Stimulated activated memory B cell treated with anti-CD40 and anti-IgM and Interleukin-4, amounts not matched to agents 10 μg/mL and 1 μg/mL and 100 μg/mL, for 72 hours (primary cell): ENCODE results near the gene USP25.
A peak's percentile ranks its signal among the peaks of the same experiment; 100 is the strongest.

ENCODE experiments used
- ATAC-seq: fragments of 150-1000 bp; cut with Tn5 transposase; 2 replicates; pipeline ENCODE4 v1.10.0; 2021
- H3K27ac Mint-ChIP-seq: one replicate; pipeline ENCODE4 v1.8.0; 2022; ENCODE audit warnings: mild to moderate bottlenecking, mixed read lengths
- H3K27me3 Mint-ChIP-seq: one replicate; pipeline ENCODE4 v1.8.0; 2022; ENCODE audit warnings: mixed read lengths
- H3K36me3 Mint-ChIP-seq: one replicate; pipeline ENCODE4 v1.8.0; 2022; ENCODE audit warnings: mixed read lengths
- H3K4me1 Mint-ChIP-seq: one replicate; pipeline ENCODE4 v1.8.0; 2022; ENCODE audit warnings: mixed read lengths
- H3K4me3 Mint-ChIP-seq: one replicate; pipeline ENCODE4 v1.8.0; 2022; ENCODE audit warnings: mild to moderate bottlenecking, moderate library complexity, mixed read lengths
- H3K9me3 Mint-ChIP-seq: one replicate; pipeline ENCODE4 v1.8.0; 2022; ENCODE audit warnings: mixed read lengths

Gene USP25

DNA sequence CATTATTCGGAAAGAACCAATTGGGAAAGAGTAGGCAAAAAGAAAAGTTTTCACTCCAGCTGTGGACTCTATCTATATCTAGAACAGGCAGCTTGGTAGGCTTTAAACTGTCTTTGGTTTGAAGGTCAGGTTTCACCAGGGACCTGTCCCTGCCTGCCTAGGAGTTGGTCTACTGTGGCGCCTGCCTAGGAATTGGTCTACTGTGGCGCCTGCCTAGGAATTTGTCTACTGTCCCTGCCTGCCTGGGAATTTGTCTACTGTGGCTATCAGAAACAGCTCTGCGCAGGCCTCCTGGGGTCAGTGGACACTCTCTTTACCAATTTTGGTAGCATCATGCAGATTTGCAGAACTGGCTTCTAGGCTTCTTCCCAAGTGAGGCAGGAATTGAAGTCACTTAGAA is 13.8 kb downstream of the USP25 start:
- H3K4me1 Mint-ChIP-seq = peaks cover 75% of the 10 kb centered on the region
- H3K27me3 Mint-ChIP-seq = no peaks in the 10 kb centered on the region
- H3K27ac Mint-ChIP-seq = peak overlapping the region; percentile 43
- H3K9me3 Mint-ChIP-seq = peaks cover 3% of the 10 kb centered on the region
- no peak for ATAC-seq
- H3K4me3 Mint-ChIP-seq = no peak overlapping the region
- peaks cover 31% of the 10 kb centered on the region for H3K36me3 Mint-ChIP-seq

DNA sequence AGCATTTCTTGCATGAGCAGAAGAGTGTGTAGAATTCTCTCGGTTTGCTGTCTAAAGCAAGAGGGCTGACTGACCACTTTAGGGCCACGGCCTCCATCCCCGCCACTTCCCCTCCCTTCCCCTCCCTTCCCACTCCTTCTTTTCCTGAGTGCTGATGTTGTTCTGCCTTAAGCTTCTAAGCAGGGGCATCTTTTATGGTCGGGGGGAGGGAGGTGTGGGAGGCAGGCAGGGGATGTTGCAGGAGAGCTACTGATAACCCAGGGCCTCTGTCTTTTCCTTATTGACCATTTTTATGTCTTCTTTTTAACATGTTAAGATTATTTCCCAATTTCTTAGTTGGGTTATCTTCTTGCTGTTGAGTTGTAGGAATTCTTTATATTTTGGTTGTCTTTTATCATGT is 15.1 kb downstream of the USP25 start:
- peaks cover 4% of the 10 kb centered on the region for H3K9me3 Mint-ChIP-seq
- no peak overlapping the region for H3K4me3 Mint-ChIP-seq
- H3K27ac Mint-ChIP-seq = no peak overlapping the region
- peaks cover 38% of the 10 kb centered on the region for H3K36me3 Mint-ChIP-seq
- H3K27me3 Mint-ChIP-seq = no peaks in the 10 kb centered on the region
- no peak for ATAC-seq
- H3K4me1 Mint-ChIP-seq = peaks cover 75% of the 10 kb centered on the region

DNA sequence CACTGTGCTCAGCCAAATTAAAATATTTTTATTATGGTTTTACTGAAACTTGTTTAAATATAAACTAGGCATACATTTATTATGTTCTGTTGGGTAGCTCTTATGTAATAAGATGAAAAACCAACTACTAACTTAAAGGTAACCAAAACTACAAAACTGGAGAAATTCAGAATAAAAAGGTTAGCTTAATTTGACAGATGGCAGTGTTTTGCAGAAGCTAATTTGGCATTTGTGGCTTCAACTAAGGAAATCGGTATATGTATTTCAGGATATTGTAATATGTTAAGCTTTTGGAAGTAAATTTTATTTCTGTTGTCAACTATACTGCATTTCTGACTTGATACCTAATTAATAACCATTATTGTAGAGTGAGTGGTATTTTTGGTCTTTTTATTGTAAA is 18.8 kb downstream of the USP25 start:
- H3K27ac Mint-ChIP-seq = no peak overlapping the region

DNA sequence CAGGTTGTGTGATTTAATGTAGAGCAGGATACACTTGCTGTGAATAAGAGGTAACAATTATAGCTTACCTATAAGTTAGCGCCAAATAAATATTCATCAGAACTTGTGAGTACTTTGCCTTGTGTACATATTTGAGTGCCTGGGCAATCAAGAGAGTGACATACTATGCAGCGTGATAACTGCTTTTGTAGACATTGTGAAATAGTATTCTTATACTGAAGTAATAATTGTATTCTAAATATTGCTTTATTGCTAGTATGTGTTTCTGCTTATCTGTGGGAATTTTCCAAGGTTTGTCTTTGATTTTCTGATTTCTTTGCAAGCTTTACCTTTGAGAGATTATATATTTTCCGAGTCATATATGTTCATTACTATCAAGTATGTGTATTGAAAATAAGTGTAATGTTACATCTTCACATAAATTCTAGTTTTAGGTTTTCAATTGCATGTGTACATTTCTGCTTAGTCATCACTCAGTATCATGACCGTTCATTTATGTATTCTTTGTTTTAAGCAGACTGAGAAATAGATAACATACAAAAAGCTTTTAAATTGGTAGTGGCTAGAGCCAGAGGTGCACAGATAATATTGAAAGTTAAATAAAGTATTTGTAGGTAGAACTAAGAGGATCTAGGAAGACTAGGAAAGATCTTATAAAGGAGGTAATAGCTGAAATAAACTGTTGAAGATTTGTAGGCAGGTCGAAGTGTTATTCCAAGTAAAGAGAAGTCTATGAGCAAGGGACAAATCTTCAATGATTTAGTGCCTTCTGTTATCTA is 19.5 kb downstream of the USP25 start:
- Mint-ChIP-seq H3K4me1 (peaks cover 73% of the 10 kb centered on the region), H3K36me3 (peaks cover 14% of the 10 kb centered on the region), H3K4me3 (no peak overlapping the region), H3K27me3 (no peaks in the 10 kb centered on the region), H3K27ac (peak overlapping the region; percentile 71), H3K9me3 (peaks cover 5% of the 10 kb centered on the region)
- no peak for ATAC-seq

More for the DNA sequence above, 18.8 kb downstream of the USP25 start:
- Mint-ChIP-seq H3K9me3 (peaks cover 5% of the 10 kb centered on the region), H3K36me3 (peaks cover 21% of the 10 kb centered on the region), H3K27me3 (no peaks in the 10 kb centered on the region), H3K4me3 (no peak overlapping the region), H3K4me1 (peaks cover 73% of the 10 kb centered on the region)
- no peak for ATAC-seq

DNA sequence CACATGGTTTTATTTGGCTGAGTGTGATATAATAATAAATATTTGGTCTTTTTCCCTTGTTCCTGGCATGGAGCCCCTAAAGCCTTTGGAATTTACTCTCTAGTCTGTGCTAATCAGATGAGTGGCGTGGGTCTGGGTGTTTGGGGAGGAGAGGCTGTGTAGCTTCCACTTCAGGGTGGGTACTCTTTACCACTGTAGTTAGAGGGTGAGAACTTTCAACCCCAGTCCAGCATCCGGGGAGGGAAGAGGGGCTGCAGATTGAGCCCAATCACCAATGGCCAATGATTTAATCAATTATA is 20.0 kb downstream of the USP25 start:
- peaks cover 73% of the 10 kb centered on the region for H3K4me1 Mint-ChIP-seq
- no peak overlapping the region for H3K4me3 Mint-ChIP-seq
- H3K36me3 Mint-ChIP-seq = peaks cover 14% of the 10 kb centered on the region
- H3K9me3 Mint-ChIP-seq = peaks cover 5% of the 10 kb centered on the region
- no peak for ATAC-seq
- no peaks in the 10 kb centered on the region for H3K27me3 Mint-ChIP-seq
- peak overlapping the region; percentile 71 for H3K27ac Mint-ChIP-seq

DNA sequence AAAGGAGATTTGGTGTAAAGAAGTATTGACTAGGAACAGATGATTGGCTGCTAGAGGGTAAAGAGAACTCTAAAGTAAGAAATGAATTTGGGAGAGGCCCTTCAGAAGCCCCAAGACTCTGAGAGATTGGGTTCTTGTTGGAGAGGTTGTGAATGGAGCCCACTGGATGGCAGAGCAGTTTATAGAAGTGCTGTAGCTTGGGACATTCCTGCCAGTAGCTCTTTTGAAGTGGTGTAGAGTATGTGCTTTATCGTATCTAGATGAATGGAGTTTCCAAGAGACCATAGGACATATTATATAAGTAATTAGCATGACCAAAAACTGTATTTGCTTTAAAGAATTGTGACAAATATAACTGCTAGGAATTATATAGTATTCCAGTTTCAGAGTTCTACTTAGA is 21.3 kb downstream of the USP25 start:
- Mint-ChIP-seq H3K9me3 (peaks cover 2% of the 10 kb centered on the region), H3K27me3 (no peaks in the 10 kb centered on the region), H3K4me1 (peaks cover 73% of the 10 kb centered on the region), H3K36me3 (peaks cover 15% of the 10 kb centered on the region), H3K4me3 (no peak overlapping the region), H3K27ac (no peak overlapping the region)
- no peak for ATAC-seq

DNA sequence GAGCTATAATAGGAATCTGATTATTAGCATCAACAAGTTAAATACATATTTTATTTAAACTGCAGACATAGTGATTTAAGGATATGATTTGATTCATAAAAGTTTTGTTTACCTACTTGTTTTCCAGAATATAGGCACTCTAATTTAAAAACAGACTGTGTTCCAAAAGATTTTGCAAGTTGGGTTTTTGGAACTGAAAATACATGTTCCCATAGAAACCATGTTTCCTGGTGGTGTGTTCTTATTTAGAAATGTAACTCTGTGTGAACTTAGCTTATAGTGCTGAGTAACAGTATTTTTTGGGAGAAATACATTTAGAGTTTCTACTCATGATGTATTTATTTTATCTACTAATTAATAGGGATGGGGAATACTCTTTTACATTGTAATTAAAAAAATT is 21.8 kb downstream of the USP25 start:
- H3K36me3 Mint-ChIP-seq = peaks cover 15% of the 10 kb centered on the region
- no peak for ATAC-seq
- H3K4me3 Mint-ChIP-seq = no peak overlapping the region
- H3K27ac Mint-ChIP-seq = no peak overlapping the region
- peaks cover 74% of the 10 kb centered on the region for H3K4me1 Mint-ChIP-seq
- H3K27me3 Mint-ChIP-seq = no peaks in the 10 kb centered on the region
- peaks cover 2% of the 10 kb centered on the region for H3K9me3 Mint-ChIP-seq

- Mint-ChIP-seq H3K4me1 (peaks cover 82% of the 10 kb centered on the region), H3K9me3 (peaks cover 9% of the 10 kb centered on the region), H3K27ac (no peak overlapping the region), H3K4me3 (no peak overlapping the region), H3K27me3 (no peaks in the 10 kb centered on the region), H3K36me3 (peaks cover 29% of the 10 kb centered on the region)
- no peak for ATAC-seq
These were observed 23.1 kb downstream of the USP25 start for GRCh38 chr21:15752763-15753407.

- Mint-ChIP-seq H3K4me1 (peaks cover 84% of the 10 kb centered on the region), H3K27me3 (no peaks in the 10 kb centered on the region), H3K9me3 (peaks cover 9% of the 10 kb centered on the region), H3K36me3 (peaks cover 37% of the 10 kb centered on the region), H3K27ac (no peak overlapping the region), H3K4me3 (no peak overlapping the region)
- ATAC-seq = no peak
These were observed 24.0 kb downstream of the USP25 start for GRCh38 chr21:15753741-15754140.

DNA sequence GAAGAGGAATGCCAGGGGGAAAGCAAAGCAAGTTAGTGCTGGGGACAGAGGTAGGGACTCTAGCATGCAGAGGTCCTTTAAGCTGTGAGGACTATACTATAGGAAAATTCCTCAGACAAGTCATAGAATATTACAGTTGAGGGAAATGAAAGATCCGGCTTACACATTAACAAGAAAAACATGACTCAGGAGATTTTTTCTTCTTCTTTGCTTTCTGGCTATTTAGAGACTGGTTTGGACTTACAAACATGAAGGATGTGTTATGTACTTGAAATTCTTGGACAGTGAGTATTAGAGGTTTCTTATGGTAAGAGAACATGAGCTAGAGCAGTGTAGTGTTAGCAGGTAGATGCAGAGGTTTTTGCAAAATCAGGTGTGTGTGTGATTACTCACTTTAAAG is 24.9 kb downstream of the USP25 start:
- H3K27ac Mint-ChIP-seq = no peak overlapping the region
- no peak for ATAC-seq
- H3K36me3 Mint-ChIP-seq = peaks cover 33% of the 10 kb centered on the region
- H3K4me1 Mint-ChIP-seq = peaks cover 79% of the 10 kb centered on the region
- no peaks in the 10 kb centered on the region for H3K27me3 Mint-ChIP-seq
- no peak overlapping the region for H3K4me3 Mint-ChIP-seq
- H3K9me3 Mint-ChIP-seq = peaks cover 9% of the 10 kb centered on the region

- no peaks in the 10 kb centered on the region for H3K27me3 Mint-ChIP-seq
- no peak overlapping the region for H3K4me3 Mint-ChIP-seq
- peaks cover 29% of the 10 kb centered on the region for H3K36me3 Mint-ChIP-seq
- no peak for ATAC-seq
- H3K9me3 Mint-ChIP-seq = peaks cover 7% of the 10 kb centered on the region
- H3K4me1 Mint-ChIP-seq = peaks cover 79% of the 10 kb centered on the region
- H3K27ac Mint-ChIP-seq = no peak overlapping the region
These were observed 25.3 kb downstream of the USP25 start for GRCh38 chr21:15755125-15755524.

DNA sequence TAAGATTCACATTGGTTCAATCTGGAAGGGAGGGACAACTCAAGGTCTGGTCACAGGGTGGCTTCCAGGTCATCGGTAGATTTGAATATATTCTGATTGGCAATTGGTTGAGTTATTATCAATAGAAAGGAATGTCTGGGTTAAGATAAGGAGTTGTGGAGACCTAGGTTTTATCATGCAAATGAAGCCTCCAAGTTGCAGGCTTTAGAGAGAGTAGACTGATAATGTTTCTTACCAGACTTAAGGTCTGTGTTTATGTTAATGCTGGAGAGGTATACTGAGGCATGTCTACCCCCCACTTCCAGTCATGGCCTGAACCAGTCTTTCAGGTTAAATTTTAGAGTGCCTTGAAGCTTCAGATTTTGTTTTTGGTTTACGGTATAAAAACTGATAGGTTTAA is 29.7 kb downstream of the USP25 start:
- Mint-ChIP-seq H3K4me3 (no peak overlapping the region), H3K27ac (no peak overlapping the region), H3K36me3 (peaks cover 52% of the 10 kb centered on the region), H3K9me3 (peaks cover 7% of the 10 kb centered on the region), H3K27me3 (no peaks in the 10 kb centered on the region), H3K4me1 (peaks cover 72% of the 10 kb centered on the region)
- ATAC-seq = no peak

DNA sequence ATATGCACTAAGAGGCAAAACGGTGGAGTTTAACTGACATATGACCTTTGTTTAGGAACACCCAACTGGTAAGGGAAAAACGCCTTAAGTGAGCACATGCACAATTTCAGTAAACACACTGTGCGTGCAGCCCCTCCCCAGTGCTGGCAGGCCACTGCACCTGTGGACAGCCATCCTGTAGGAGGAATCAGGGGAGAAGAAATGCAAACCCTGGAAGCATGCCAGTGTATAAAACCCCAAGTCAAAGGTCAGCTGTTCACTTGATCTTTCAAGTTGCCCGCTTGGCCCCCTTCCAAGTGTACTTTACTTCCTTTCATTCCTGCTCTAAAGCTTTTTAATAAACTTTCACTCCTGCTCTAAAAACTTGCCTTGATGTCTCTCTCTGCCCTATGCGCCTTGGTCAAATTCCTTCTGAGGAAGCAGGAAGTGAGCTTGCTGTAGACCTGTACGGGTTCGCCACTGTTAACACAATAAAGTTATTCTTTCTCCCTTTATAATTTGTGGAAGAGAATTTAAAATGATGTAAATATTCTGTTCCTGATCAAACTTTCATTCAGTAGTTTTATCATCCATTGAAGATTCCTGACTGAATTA is 31.8 kb downstream of the USP25 start:
- Mint-ChIP-seq H3K36me3 (peaks cover 44% of the 10 kb centered on the region), H3K4me3 (no peak overlapping the region), H3K27ac (peak overlapping the region; percentile 35), H3K4me1 (peaks cover 64% of the 10 kb centered on the region), H3K9me3 (peaks cover 7% of the 10 kb centered on the region), H3K27me3 (no peaks in the 10 kb centered on the region)
- ATAC-seq = no peak

GRCh38 chr21:15763359-15763758 is 33.6 kb downstream of the USP25 start:
- H3K36me3 Mint-ChIP-seq = peaks cover 42% of the 10 kb centered on the region
- H3K27ac Mint-ChIP-seq = no peak overlapping the region
- H3K4me3 Mint-ChIP-seq = no peak overlapping the region
- no peaks in the 10 kb centered on the region for H3K9me3 Mint-ChIP-seq
- no peaks in the 10 kb centered on the region for H3K27me3 Mint-ChIP-seq
- no peak for ATAC-seq
- peaks cover 61% of the 10 kb centered on the region for H3K4me1 Mint-ChIP-seq

DNA sequence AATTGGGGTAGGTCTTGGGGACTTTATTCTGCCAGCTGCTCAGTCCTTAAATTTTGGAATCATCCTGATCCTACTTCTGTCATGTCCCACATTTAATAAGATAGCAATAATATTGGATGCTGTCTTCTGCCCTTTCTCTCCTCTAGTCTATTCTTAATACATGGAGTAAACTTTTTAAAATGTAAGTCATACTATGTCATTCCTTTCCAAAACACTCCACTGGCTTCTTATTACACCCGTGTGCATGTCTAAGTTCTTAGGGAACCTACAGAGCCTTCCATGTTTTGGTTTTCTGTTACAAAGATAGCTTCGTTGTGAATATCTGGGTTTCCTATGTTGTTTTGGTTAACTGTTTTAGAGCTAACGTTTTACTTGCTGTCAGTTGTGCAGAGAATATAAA is 35.1 kb downstream of the USP25 start:
- H3K4me3 Mint-ChIP-seq = no peak overlapping the region
- peaks cover 52% of the 10 kb centered on the region for H3K4me1 Mint-ChIP-seq
- no peaks in the 10 kb centered on the region for H3K9me3 Mint-ChIP-seq
- ATAC-seq = no peak
- peaks cover 41% of the 10 kb centered on the region for H3K36me3 Mint-ChIP-seq
- no peaks in the 10 kb centered on the region for H3K27me3 Mint-ChIP-seq
- H3K27ac Mint-ChIP-seq = no peak overlapping the region
